GM12878 (cell line): ENCODE measurements around the gene CD96.

Source experiments
- CBX5 ChIP-seq: sonication (generic); IDR thresholded peaks from 2 replicates; pipeline ENCODE4 v1.6.1; 2016; ENCODE audit warnings: low read depth, moderate library complexity, mild to moderate bottlenecking, inconsistent platforms
- CEBPZ ChIP-seq: fragments of 150-350 bp; IDR thresholded peaks from 2 replicates; pipeline ENCODE4 v1.6.1; 2016; ENCODE audit warnings: low read depth, low read length
- CHD2 ChIP-seq: IDR thresholded peaks from 2 replicates; pipeline ENCODE4 v1.6.1; 2011; ENCODE audit warnings: low read depth, low read length, improper control_type of control experiment, borderline replicate concordance
- CTCF ChIP-seq, 3 experiments: IDR thresholded peaks in 2 of 3; conservative IDR thresholded peaks in 1 of 3; 2 replicates each; pipeline ENCODE4 v1.5.1; 2011; ENCODE audit warnings: low read depth in 3 of 3, low read length in 3 of 3, mild to moderate bottlenecking in 3 of 3, control low read depth in 2 of 3, moderate library complexity in 2 of 3, inconsistent platforms in 1 of 3, mixed read lengths in 1 of 3; ENCODE audit not compliant: control insufficient read depth in 2 of 3, insufficient read depth in 1 of 3; ENCODE audit errors: extremely low read depth in 1 of 3
- KDM1A ChIP-seq: fragments of 200-600 bp; sonication (generic); IDR thresholded peaks from 2 replicates; pipeline ENCODE4 v1.6.1; 2016; ENCODE audit warnings: borderline replicate concordance
- MXI1 ChIP-seq: fragments of 150-350 bp; IDR thresholded peaks from 2 replicates; pipeline ENCODE4 v1.6.1; 2011; ENCODE audit warnings: low read depth, mild to moderate bottlenecking, inconsistent platforms, low read length, improper control_type of control experiment
- POLR2A ChIP-seq: IDR thresholded peaks from 2 replicates; pipeline ENCODE4 v1.6.1; 2011; ENCODE audit warnings: low read depth, mild to moderate bottlenecking, low read length
- RCOR1 ChIP-seq: conservative IDR thresholded peaks from 2 replicates; pipeline ENCODE4 v1.6.1; 2012; ENCODE audit warnings: low read depth, low read length, improper control_type of control experiment
- SMC3 ChIP-seq: IDR thresholded peaks from 2 replicates; pipeline ENCODE4 v1.6.1; 2011; ENCODE audit warnings: low read length, improper control_type of control experiment, borderline replicate concordance
- SP1 ChIP-seq: IDR thresholded peaks from one replicate; pipeline ENCODE4 v1.6.1; 2011; ENCODE audit warnings: low read depth, low read length
- TARDBP ChIP-seq: IDR thresholded peaks from 2 replicates; pipeline ENCODE4 v1.6.1; 2016; ENCODE audit warnings: borderline replicate concordance
- TF ChIP-seq, protein P1 (sequence below): IDR thresholded peaks from 2 replicates; pipeline ENCODE4 v1.6.1; 2011; ENCODE audit warnings: borderline replicate concordance, low read depth, mild to moderate bottlenecking, moderate library complexity, mixed read lengths, low read length; ENCODE audit not compliant: insufficient read depth; ENCODE audit errors: extremely low read length
- TF ChIP-seq, protein P2 (sequence below): IDR thresholded peaks from 2 replicates; pipeline ENCODE4 v1.6.1; 2012; ENCODE audit warnings: mild to moderate bottlenecking, low read depth, low read length

DNA sequence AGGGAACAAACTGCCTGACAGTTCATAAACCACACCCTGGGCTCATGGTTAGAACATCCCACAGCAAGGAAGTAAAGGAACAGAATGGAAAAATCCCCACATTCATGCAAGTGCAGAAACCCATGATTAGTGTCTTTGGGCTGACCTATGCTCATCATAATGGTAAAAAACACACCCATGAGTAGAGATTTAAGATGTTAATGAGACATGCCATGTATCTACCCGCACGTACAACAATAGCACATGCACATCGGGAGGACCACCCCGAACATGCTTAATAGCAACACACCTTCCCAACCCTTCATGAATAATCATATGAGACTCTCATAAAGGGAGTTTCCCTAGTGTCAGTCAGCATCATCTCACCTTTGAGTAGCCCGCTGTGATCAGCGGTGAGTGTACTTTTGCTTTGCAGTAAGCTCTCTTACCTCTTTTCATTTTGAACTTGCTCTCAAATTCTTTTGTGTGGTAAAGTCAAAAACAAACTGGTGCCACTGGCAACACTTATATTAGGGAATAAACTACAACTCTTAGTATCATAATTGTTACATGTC lies 30.0 kb downstream of the CD96 start:
- TF ChIP-seq POLR2A (no peak), CTCF (IDR thresholded peaks at IDR 0.05 in 2 of 3, conservative IDR thresholded peaks at IDR 0.05 in 1 of 3; ENCODE audit: control insufficient read depth in 2 of 3, extremely low read depth in 1 of 3, insufficient read depth in 1 of 3, low read depth in 3 of 3, low read length in 3 of 3) (no peak), CHD2 (no peak), TARDBP (no peak), SMC3 (no peak), RCOR1 (no peak), SP1 (no peak), KDM1A (no peak), CBX5 (no peak), MXI1 (no peak), CEBPZ (no peak)
- TF ChIP-seq, protein P1, sequence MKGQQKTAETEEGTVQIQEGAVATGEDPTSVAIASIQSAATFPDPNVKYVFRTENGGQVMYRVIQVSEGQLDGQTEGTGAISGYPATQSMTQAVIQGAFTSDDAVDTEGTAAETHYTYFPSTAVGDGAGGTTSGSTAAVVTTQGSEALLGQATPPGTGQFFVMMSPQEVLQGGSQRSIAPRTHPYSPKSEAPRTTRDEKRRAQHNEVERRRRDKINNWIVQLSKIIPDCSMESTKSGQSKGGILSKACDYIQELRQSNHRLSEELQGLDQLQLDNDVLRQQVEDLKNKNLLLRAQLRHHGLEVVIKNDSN = no peak
- TF ChIP-seq, protein P2, sequence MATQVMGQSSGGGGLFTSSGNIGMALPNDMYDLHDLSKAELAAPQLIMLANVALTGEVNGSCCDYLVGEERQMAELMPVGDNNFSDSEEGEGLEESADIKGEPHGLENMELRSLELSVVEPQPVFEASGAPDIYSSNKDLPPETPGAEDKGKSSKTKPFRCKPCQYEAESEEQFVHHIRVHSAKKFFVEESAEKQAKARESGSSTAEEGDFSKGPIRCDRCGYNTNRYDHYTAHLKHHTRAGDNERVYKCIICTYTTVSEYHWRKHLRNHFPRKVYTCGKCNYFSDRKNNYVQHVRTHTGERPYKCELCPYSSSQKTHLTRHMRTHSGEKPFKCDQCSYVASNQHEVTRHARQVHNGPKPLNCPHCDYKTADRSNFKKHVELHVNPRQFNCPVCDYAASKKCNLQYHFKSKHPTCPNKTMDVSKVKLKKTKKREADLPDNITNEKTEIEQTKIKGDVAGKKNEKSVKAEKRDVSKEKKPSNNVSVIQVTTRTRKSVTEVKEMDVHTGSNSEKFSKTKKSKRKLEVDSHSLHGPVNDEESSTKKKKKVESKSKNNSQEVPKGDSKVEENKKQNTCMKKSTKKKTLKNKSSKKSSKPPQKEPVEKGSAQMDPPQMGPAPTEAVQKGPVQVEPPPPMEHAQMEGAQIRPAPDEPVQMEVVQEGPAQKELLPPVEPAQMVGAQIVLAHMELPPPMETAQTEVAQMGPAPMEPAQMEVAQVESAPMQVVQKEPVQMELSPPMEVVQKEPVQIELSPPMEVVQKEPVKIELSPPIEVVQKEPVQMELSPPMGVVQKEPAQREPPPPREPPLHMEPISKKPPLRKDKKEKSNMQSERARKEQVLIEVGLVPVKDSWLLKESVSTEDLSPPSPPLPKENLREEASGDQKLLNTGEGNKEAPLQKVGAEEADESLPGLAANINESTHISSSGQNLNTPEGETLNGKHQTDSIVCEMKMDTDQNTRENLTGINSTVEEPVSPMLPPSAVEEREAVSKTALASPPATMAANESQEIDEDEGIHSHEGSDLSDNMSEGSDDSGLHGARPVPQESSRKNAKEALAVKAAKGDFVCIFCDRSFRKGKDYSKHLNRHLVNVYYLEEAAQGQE = no peak
